ENCODE results near the gene COL23A1.

COL23A1 gene

DNA sequence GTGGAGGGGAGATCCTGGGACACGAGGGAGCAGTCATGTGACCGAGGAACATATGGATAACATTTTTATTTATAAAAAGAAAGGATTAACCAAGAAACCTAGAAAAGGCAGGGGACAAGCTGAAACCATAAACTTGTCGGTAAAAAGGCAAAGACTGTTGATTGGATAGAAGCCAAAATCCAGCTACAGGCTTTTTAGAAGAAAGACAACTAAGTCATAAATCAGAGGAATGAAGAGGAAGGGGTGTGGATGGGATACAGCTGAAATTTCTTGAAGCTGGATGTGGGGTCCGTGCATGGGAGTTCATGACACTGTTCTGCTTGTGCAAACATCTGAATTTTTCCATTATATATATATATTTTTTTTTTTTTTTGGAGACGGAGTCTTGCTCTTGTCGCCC is 246.9 kb downstream of the COL23A1 start:
- TF ChIP-seq, protein P1, sequence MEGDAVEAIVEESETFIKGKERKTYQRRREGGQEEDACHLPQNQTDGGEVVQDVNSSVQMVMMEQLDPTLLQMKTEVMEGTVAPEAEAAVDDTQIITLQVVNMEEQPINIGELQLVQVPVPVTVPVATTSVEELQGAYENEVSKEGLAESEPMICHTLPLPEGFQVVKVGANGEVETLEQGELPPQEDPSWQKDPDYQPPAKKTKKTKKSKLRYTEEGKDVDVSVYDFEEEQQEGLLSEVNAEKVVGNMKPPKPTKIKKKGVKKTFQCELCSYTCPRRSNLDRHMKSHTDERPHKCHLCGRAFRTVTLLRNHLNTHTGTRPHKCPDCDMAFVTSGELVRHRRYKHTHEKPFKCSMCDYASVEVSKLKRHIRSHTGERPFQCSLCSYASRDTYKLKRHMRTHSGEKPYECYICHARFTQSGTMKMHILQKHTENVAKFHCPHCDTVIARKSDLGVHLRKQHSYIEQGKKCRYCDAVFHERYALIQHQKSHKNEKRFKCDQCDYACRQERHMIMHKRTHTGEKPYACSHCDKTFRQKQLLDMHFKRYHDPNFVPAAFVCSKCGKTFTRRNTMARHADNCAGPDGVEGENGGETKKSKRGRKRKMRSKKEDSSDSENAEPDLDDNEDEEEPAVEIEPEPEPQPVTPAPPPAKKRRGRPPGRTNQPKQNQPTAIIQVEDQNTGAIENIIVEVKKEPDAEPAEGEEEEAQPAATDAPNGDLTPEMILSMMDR (IDR thresholded peaks at IDR 0.05; ENCODE audit: insufficient read depth, low read depth, low read length, missing control alignments), result no peak

DNA sequence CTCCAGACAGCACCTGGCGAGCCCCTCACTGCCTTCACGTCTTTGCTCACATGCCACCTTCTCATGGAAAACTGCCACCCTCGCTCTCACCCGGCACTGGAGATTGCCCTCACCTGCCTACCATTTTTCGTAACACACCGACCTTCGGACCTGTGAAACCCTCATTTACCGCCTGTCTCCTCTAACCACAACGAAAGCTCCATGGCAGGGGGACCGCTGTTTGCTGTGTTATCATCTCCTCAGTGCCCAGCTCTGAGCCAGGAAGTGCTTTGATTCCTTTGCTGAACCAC is 248.4 kb downstream of the COL23A1 start:
- no peak for DNase-seq (ENCODE audit: low read depth)
- TF ChIP-seq, protein P1 (IDR thresholded peaks at IDR 0.05; ENCODE audit: insufficient read depth, low read depth, low read length, missing control alignments), result no peak
- H3K4me3 ChIP-seq (ENCODE audit: low read length), result no peak overlapping the region

More for the DNA sequence above, 246.9 kb downstream of the COL23A1 start:
- no peak overlapping the region for H3K4me3 ChIP-seq (ENCODE audit: low read length)
- DNase-seq (ENCODE audit: low read depth), result no peak

DNA sequence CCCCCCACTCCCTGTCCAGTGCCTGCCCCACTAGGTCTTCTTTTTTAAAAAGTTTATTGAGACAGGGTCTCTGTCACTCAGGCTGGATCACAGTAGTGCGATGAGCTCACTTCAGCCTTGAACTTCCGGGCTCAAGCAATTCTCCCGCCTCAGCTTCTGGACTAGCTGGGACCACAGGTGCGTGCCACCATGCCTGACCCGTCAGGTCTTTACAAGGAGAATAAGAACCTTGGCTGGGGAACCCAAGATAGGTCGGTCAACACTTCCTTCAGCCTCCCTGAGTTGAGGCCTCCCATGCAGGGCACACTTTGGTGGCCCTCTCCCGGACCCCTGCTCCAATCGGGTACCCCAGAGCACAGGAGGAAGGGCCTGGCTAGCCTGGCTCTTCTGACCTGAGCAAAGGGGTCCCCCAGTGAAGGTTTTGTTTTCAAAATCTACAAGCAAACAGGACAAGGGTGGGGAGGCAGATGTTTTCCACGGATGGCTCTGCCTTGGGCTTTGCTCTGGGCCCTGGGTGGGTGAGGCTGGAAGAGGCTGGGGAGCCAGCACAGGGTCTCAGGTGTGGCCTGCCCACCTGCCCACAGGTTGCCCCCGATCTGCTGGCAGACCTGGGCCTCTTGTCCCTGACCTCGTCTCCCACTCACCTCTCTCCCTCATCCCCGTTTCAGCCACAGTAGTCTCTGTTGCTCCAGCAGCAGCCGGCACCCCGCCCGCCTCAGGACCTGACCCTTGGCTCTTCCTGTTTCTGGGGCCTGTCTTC is 248.9 kb downstream of the COL23A1 start:
- no peak overlapping the region for H3K4me3 ChIP-seq (ENCODE audit: low read length)
- TF ChIP-seq, protein P1 (IDR thresholded peaks at IDR 0.05; ENCODE audit: insufficient read depth, low read depth, low read length, missing control alignments), result no peak
- no peak for DNase-seq (ENCODE audit: low read depth)

DNA sequence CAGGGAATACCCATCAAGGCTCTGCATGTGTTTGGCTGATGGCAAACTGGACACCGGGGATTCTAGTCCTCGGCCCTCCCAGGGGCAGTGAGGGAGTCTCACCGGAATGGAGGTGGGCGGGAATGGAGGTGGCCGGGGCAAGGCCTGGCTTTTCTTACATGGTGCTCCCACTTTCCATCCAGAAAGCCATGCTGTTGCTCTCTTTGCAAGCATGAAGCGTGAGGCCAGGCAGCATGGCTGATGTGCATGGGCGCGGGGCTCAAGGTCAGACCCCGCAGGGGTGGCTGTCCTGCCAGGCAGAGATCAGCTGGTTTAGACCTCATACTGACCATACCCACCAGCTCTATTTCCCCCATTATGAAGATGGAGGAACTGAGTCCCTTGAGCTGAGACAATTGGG is 249.6 kb downstream of the COL23A1 start:
- no peak overlapping the region for H3K4me3 ChIP-seq (ENCODE audit: low read length)
- DNase-seq (ENCODE audit: low read depth), result no peak
- TF ChIP-seq, protein P1 (IDR thresholded peaks at IDR 0.05; ENCODE audit: insufficient read depth, low read depth, low read length, missing control alignments), result no peak

DNA sequence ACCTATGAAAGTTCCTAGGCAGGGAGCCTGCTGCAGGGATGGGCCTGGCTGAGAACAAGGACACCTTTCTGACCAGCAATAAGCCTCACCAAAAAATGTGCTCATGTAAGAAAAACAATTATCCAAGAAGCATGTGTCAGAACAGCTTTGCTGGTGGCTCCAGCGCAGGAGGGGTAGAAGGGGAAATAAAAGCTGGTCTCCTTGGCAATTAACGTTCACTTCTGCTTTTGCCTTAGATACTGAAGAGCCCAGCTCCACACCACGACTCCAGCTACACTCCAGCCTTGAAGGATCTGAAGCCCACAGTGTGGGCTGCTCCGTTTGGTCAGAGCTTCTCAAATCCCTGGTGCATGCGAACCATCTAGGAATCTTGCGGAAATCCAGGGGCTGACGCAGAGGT is 250.0 kb downstream of the COL23A1 start:
- DNase-seq (ENCODE audit: low read depth), result no peak
- H3K4me3 ChIP-seq (ENCODE audit: low read length), result no peak overlapping the region
- TF ChIP-seq, protein P1 (IDR thresholded peaks at IDR 0.05; ENCODE audit: insufficient read depth, low read depth, low read length, missing control alignments), result no peak

DNA sequence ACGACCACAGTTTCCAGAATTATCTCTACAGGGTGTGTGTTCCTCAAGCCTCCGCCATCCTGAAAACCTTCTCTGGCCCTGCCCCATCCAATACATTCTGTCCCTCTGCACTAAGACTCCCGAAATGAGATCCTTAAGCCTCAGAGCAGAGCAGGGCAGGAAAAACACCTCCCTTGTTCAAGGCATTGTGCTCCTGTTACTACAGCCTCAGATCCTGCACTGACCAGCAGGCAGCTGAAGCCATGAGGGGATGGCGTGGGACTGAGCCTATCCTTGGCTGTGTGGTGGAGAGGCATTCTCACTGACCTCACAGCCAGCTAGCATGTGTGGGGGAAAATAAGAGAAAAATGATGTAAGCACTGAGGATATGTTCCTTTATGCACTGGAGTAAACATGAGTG is 250.9 kb downstream of the COL23A1 start:
- no peak overlapping the region for H3K4me3 ChIP-seq (ENCODE audit: low read length)
- TF ChIP-seq, protein P1 (IDR thresholded peaks at IDR 0.05; ENCODE audit: insufficient read depth, low read depth, low read length, missing control alignments), result no peak
- no peak for DNase-seq (ENCODE audit: low read depth)

DNA sequence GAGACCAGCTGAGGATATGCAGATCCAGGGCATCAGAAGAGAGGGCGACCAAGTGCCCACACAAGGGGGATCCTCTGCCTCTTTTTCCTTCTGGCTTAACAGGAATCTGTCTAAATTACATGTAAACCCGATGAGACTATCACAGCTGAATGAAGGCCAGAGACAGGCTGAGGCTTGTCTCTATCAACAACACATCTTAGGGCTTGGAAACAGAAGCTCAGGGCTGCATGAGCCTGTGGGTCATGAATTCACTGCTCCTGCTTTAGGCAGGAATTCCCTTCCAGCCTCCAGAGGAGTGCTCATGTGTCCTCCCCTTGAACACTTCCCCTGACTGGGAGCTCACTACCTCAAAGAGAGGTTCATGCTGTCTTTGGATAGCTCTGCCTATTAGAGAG is 251.4 kb downstream of the COL23A1 start:
- TF ChIP-seq, protein P1 (IDR thresholded peaks at IDR 0.05; ENCODE audit: insufficient read depth, low read depth, low read length, missing control alignments), result no peak
- DNase-seq (ENCODE audit: low read depth), result peak; percentile 21
- H3K4me3 ChIP-seq (ENCODE audit: low read length), result no peak overlapping the region

All from epithelial cell of esophagus (primary cell).